Epithelial cell of esophagus (primary cell): ENCODE data around the gene NTRK2.

ENCODE experiments used
- DNase-seq: peaks from one replicate; pipeline ENCODE4 v3.0.0; 2010; ENCODE audit warnings: low read depth
- H3K4me3 ChIP-seq: 2 replicates; pipeline ENCODE4 v1.5.1; 2011; ENCODE audit warnings: mild to moderate bottlenecking, low read length, control low read depth
- TF ChIP-seq, protein P1 (sequence below): IDR thresholded peaks from 2 replicates; pipeline ENCODE4 v1.5.1; 2011; ENCODE audit warnings: low read depth, mild to moderate bottlenecking, low read length, control low read depth, inconsistent platforms; ENCODE audit not compliant: insufficient read depth; ENCODE audit errors: missing control alignments

Gene NTRK2

DNA sequence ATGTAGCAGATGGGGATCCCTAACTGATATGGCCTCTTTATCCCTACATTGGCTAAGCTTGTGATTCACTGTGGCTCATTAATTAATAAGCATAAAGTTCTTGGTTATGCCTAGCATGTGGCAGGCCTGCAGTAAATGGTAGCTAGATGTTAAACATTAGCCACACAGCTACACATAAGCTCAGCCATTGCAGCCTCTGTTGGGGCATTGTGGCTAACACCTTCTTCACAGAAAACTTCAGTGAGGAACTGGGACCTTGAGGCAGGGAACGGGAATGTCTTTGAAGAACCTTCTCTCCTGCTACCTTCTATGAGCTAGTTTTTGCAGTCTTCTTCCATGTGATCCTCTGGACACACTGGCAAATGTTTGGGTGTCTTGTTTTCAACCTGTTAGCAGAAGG is 338.2 kb downstream of the NTRK2 start:
- TF ChIP-seq, protein P1, sequence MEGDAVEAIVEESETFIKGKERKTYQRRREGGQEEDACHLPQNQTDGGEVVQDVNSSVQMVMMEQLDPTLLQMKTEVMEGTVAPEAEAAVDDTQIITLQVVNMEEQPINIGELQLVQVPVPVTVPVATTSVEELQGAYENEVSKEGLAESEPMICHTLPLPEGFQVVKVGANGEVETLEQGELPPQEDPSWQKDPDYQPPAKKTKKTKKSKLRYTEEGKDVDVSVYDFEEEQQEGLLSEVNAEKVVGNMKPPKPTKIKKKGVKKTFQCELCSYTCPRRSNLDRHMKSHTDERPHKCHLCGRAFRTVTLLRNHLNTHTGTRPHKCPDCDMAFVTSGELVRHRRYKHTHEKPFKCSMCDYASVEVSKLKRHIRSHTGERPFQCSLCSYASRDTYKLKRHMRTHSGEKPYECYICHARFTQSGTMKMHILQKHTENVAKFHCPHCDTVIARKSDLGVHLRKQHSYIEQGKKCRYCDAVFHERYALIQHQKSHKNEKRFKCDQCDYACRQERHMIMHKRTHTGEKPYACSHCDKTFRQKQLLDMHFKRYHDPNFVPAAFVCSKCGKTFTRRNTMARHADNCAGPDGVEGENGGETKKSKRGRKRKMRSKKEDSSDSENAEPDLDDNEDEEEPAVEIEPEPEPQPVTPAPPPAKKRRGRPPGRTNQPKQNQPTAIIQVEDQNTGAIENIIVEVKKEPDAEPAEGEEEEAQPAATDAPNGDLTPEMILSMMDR = no peak
- no peak for DNase-seq
- no peak overlapping the region for H3K4me3 ChIP-seq

DNA sequence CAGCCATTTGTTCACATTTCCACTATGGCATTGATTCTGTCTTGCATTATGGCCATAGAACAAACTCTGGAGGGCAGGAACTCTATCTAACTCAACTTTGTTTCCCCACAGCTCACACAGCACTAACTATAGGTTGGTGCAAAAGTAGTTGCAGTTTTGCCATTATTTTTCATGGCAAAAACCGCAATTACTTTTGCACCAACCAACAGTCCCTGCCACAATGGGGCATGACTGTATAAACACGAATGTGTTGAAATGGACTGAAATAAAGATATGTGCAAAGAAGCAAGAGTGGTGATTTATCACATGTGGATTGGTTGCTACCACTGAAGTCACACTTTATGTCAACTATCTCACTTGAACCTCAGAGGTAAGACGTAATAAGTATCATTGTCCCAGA is 338.7 kb downstream of the NTRK2 start:
- TF ChIP-seq, protein P1 = no peak
- DNase-seq = no peak
- no peak overlapping the region for H3K4me3 ChIP-seq

DNA sequence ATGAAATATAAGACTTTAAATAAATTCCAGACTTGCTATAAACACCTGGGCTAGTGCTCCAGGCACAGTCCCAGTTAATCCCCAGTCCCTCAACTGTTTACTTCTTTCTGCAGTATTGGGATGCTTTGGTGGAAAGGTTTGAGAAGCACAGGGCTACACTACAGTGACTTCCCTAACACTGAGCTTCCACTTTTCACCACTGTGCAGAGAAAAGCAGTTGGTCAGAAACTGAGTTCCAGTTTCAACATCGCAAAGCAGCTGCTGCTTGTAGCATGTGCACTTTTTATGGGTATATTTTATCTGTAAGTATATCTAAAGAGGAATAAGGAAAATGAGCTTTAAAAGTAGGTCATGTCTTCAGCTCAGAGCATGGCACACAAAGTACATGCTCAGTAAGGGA is 339.7 kb downstream of the NTRK2 start:
- TF ChIP-seq, protein P1 = no peak
- no peak for DNase-seq
- H3K4me3 ChIP-seq = no peak overlapping the region

- DNase-seq = peak; percentile 32
- TF ChIP-seq, protein P1 = no peak
- no peak overlapping the region for H3K4me3 ChIP-seq
These were observed 344.2 kb downstream of the NTRK2 start for GRCh38 chr9:85013703-85014102.

DNA sequence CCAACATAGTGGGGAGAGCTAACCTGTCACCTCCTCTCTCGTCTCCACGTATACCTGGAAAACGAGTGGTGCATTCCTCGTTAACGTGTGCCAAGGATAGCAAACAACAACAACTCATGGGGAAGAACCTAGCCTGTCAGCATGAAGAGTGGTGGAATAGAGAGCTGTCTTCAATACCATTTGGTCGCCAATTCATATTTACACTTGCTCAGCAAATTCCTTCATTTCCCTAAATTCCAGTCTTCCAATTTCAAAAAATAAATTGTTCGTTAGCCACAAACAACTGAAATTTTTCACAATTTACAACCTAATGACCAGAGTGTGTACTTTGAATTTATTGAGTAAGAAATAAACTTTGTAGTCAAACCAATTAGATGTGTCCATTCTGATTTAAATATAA is 344.8 kb downstream of the NTRK2 start:
- DNase-seq = no peak
- TF ChIP-seq, protein P1 = no peak
- no peak overlapping the region for H3K4me3 ChIP-seq

DNA sequence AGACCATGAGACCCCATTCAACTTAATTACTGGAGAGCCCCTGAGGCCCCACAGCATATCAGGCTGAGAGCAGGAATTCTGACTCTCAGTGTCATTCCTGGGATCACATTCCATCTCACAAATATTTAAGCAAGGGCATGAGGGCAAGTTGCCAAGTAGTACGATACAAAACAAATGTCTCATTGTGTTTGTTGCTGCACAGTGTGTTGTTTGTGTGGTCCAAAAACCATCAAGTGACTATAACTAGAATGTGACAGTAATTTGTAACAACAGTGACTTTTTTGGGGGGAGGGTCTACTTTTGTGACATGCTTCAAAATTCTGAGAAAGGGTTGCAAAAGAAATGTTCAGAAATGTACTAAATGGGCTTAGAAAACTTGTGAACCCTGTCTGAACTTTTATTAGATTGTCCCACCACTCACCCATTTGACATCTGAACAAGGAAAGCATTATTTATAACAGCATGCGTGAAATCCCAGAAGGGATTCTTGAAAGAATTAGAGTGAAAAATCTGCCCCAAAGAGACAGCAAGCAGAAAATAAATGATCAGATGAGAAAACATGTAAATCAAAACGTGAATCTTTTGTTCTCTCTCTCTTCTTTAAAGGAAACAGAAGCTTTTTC is 347.0 kb downstream of the NTRK2 start:
- DNase-seq = no peak
- no peak overlapping the region for H3K4me3 ChIP-seq
- TF ChIP-seq, protein P1 = no peak

GRCh38 chr9:85020791-85021190 is 351.3 kb downstream of the NTRK2 start:
- peak; percentile 12 for DNase-seq
- TF ChIP-seq, protein P1 = no peak
- H3K4me3 ChIP-seq = no peak overlapping the region
